Measurements from ENCODE around the gene EIF3I.

- TF ChIP-seq CTCF (conservative IDR thresholded peaks at IDR 0.05; ENCODE audit: low read length) (no peak), EZH2phosphoT487 (IDR thresholded peaks at IDR 0.05; ENCODE audit: borderline replicate concordance, low read depth, low read length) (no peak)
These were observed 24.7 kb downstream of the EIF3I start, which contains the start of gene FAM167B for GRCh38 chr1:32246888-32247273.
